Measurements from ENCODE around the gene CARF. TPM values are rescaled to one million over a fixed set of nuclear protein-coding genes. Genes with fewer than 3 reads are reported as not detected.

The CARF gene
- total and polyA plus RNA-seq, 2 donors (not counting 3 experiments of a cell fraction or from before 2014, with no cell fraction given) = 1.0 to 3.7 TPM

DNA sequence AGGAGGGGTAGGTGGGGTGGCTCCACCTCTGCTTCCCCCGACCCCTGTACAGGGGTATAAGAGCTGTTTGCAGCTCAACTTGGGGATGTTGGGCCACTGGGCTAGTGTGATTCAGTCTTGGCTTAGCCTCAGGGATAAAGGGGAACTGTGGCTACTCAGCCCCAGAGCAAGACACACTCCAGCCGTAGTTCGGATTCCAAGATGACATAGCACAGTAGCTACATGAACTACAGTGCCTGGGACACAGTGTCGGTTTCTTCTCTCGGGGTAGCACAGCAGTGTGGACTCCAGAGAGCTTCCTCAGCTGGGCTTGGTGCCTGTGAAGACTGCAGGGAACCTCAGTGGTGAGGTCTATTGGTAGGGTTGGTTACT lies 21.1 kb downstream of the CARF start:
- H3K27ac ChIP-seq (ENCODE audit: insufficient read depth, low read depth, low read length) = no peak overlapping the region
- no peaks in the 10 kb centered on the region for H3K4me1 ChIP-seq (ENCODE audit: control insufficient read depth, extremely low read depth, insufficient read depth, low read length)
- H3K27me3 ChIP-seq (ENCODE audit: control insufficient read depth in 2 of 2, insufficient read depth in 2 of 2, low read length in 2 of 2) = no peaks in the 10 kb centered on the region
- ChIA-PET POLR2A (no interaction called here), CTCF (interaction anchor here (1.8 kb wide), 1 partner anchor 14 kb away, joined by 6 read pairs; no protein-coding TSS in a partner anchor)
- H3K4me3 ChIP-seq (replicated peaks in 1 of 3; ENCODE audit: insufficient read depth in 1 of 3, low read depth in 1 of 3, low read length in 3 of 3) = no peak overlapping the region
- H3K9me1 ChIP-seq (replicated peaks; ENCODE audit: control insufficient read depth, extremely low read depth, insufficient read depth, low read length) = no peaks in the 10 kb centered on the region
- no peak overlapping the region for H3K9ac ChIP-seq (replicated peaks; ENCODE audit: extremely low read depth, insufficient read depth, low read length)
- FAIRE-seq (no peak), DNase-seq (ENCODE audit: low read depth, low spot score) (no peak)
- H3K79me2 ChIP-seq (ENCODE audit: control insufficient read depth, insufficient read depth, low read length) = no peaks in the 10 kb centered on the region
- dilution Hi-C loops (cut with MboI; ENCODE audit: extremely low pct_ligation_motif_present, low sequenced_read_pairs) = no loop called here
- H4K20me1 ChIP-seq (replicated peaks; ENCODE audit: control insufficient read depth, extremely low read depth, insufficient read depth, low read length) = no peaks in the 10 kb centered on the region
- intact Hi-C loops (cut with micrococcal nuclease) = no loop called here
- no peak overlapping the region for H3K4me2 ChIP-seq (ENCODE audit: insufficient read depth, low read length)
- no peaks in the 10 kb centered on the region for H3K9me3 ChIP-seq (replicated peaks; ENCODE audit: control insufficient read depth, insufficient read depth, low read length)
- H3K36me3 ChIP-seq (ENCODE audit: control insufficient read depth in 2 of 2, extremely low read depth in 1 of 2, insufficient read depth in 2 of 2, low read length in 2 of 2) = no peaks in the 10 kb centered on the region
- no peak overlapping the region for H2AFZ ChIP-seq (ENCODE audit: low read depth, low read length)
- no TSS peak for BruUV-seq (replicated peaks)
- no peak for TF ChIP-seq GATA2 (IDR thresholded peaks at IDR 0.05; ENCODE audit: insufficient read depth, insufficient read length, low read depth, low read length)
- TF ChIP-seq EZH2 (IDR thresholded peaks at IDR 0.05; ENCODE audit: borderline replicate concordance, low read depth, low read length, severe bottlenecking) = no peak
- no peak for TF ChIP-seq JUN (IDR thresholded peaks at IDR 0.05; ENCODE audit: borderline replicate concordance, insufficient read depth, insufficient read length, low read depth)
- TF ChIP-seq, protein P1, sequence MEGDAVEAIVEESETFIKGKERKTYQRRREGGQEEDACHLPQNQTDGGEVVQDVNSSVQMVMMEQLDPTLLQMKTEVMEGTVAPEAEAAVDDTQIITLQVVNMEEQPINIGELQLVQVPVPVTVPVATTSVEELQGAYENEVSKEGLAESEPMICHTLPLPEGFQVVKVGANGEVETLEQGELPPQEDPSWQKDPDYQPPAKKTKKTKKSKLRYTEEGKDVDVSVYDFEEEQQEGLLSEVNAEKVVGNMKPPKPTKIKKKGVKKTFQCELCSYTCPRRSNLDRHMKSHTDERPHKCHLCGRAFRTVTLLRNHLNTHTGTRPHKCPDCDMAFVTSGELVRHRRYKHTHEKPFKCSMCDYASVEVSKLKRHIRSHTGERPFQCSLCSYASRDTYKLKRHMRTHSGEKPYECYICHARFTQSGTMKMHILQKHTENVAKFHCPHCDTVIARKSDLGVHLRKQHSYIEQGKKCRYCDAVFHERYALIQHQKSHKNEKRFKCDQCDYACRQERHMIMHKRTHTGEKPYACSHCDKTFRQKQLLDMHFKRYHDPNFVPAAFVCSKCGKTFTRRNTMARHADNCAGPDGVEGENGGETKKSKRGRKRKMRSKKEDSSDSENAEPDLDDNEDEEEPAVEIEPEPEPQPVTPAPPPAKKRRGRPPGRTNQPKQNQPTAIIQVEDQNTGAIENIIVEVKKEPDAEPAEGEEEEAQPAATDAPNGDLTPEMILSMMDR (IDR thresholded peaks at IDR 0.05; ENCODE audit: extremely low read depth in 1 of 2, insufficient read depth in 1 of 2, low read depth in 1 of 2, low read length in 2 of 2) = no peak
- no peak for TF ChIP-seq FOS (IDR thresholded peaks at IDR 0.05; ENCODE audit: borderline replicate concordance, insufficient read depth, low read length)
- TF ChIP-seq POLR2AphosphoS5 (IDR thresholded peaks at IDR 0.05; ENCODE audit: insufficient read depth, low read depth, low read length) = no peak
- TF ChIP-seq MAX (IDR thresholded peaks at IDR 0.05; ENCODE audit: insufficient read depth, insufficient read length) = no peak
- TF ChIP-seq MYC (IDR thresholded peaks at IDR 0.05; ENCODE audit: low read depth, low read length) = no peak
- TF ChIP-seq POLR2A (IDR thresholded peaks at IDR 0.05; ENCODE audit: low read depth, low read length) = no peak

Data from endothelial cell of umbilical vein (primary cell).